SK-N-SH (cell line): ENCODE data around the gene PADI2. TPM values are rescaled to one million over a fixed set of nuclear protein-coding genes. Genes with fewer than 3 reads are reported as not detected.

Experiments
- CTCF ChIA-PET: fragments of 300-600, 350-600 bp; formaldehyde crosslinking; extraction: SDS; loops from one replicate; lab custom pipeline; 2021; lab: Yijun Ruan, JAX
- POLR2A ChIA-PET: fragments of 350-600 bp; sonication (Branson Sonifier 250); formaldehyde crosslinking; extraction: SDS; loops from one replicate; lab custom pipeline; 2020; ENCODE audit warnings: antibody characterized with exemption, inconsistent platforms; lab: Yijun Ruan, JAX
- DNase-seq: peaks from one replicate; pipeline ENCODE4 v3.0.0; 2012
- H2AFZ ChIP-seq: fragments of 200-600 bp; sonication (generic); 2 replicates; pipeline ENCODE4 v1.8.1; 2016; ENCODE audit warnings: antibody characterized with exemption, mild to moderate bottlenecking, low read depth
- H3F3A ChIP-seq: fragments of 200-600 bp; sonication (generic); replicated peaks from 2 replicates; pipeline ENCODE3; 2016; ENCODE audit warnings: antibody characterized with exemption, mild to moderate bottlenecking; ENCODE audit not compliant: insufficient read depth
- H3K27ac ChIP-seq, 2 experiments: fragments of 200-500 bp in 1 of 2; fragments of 200-600 bp in 1 of 2; sonication (Bioruptor generic) in 1 of 2; sonication (generic), shearing (Covaris generic) in 1 of 2; 2 replicates each; pipeline versions ENCODE4 v1.5.1 to v1.6.1; 2014 to 2016; ENCODE audit warnings: low read depth in 2 of 2, inconsistent platforms in 1 of 2, low read length in 1 of 2, mild to moderate bottlenecking in 1 of 2, mixed read lengths in 1 of 2
- H3K27me3 ChIP-seq: fragments of 200-600 bp; sonication (generic), shearing (Covaris generic); 2 replicates; pipeline ENCODE4 v1.6.1; 2016; ENCODE audit warnings: mixed run types; ENCODE audit not compliant: insufficient read depth
- H3K36me3 ChIP-seq, 2 experiments: fragments of 200-500 bp in 1 of 2; fragments of 200-600 bp in 1 of 2; sonication (Bioruptor generic) in 1 of 2; sonication (generic) in 1 of 2; replicated peaks in 1 of 2; 2 replicates each; pipeline versions ENCODE3 to v1.5.1; 2014 to 2016; ENCODE audit warnings: low read length in 1 of 2, mild to moderate bottlenecking in 1 of 2; ENCODE audit not compliant: insufficient read depth in 2 of 2, control insufficient read depth in 1 of 2
- H3K4me1 ChIP-seq, 2 experiments: fragments of 200-500 bp in 1 of 2; fragments of 200-600 bp in 1 of 2; sonication (Bioruptor generic) in 1 of 2; sonication (generic), shearing (Covaris generic) in 1 of 2; 2 replicates each; pipeline versions ENCODE4 v1.5.1 to v1.6.1; 2014 to 2016; ENCODE audit warnings: low read depth in 1 of 2, low read length in 1 of 2, mixed run types in 1 of 2; ENCODE audit not compliant: insufficient read depth in 2 of 2, control insufficient read depth in 1 of 2
- H3K4me2 ChIP-seq: fragments of 200-600 bp; sonication (generic), shearing (Covaris generic); 2 replicates; pipeline ENCODE4 v1.6.1; 2017; ENCODE audit warnings: mixed run types
- H3K4me3 ChIP-seq, 2 experiments: fragments of 200-500 bp in 1 of 2; fragments of 200-600 bp in 1 of 2; sonication (Bioruptor generic) in 1 of 2; sonication (generic), shearing (Covaris generic) in 1 of 2; 2 replicates each; pipeline versions ENCODE4 v1.5.1 to v1.8.1; 2014 to 2016; ENCODE audit warnings: low read depth in 2 of 2, inconsistent platforms in 1 of 2, low read length in 1 of 2, mild to moderate bottlenecking in 1 of 2, mixed read lengths in 1 of 2, moderate library complexity in 1 of 2
- H3K79me2 ChIP-seq: fragments of 200-600 bp; sonication (generic); 2 replicates; pipeline ENCODE4 v1.8.1; 2017; ENCODE audit warnings: mild to moderate bottlenecking; ENCODE audit not compliant: insufficient read depth
- H3K9ac ChIP-seq: fragments of 200-600 bp; sonication (generic); 2 replicates; pipeline ENCODE4 v1.6.1; 2017; ENCODE audit warnings: mixed run types
- H3K9me2 ChIP-seq: fragments of 200-600 bp; sonication (generic); 2 replicates; pipeline ENCODE4 v1.6.1; 2017; ENCODE audit warnings: mixed run types
- H3K9me3 ChIP-seq: fragments of 200-600 bp; sonication (generic); 2 replicates; pipeline ENCODE4 v1.6.1; 2017; ENCODE audit warnings: mixed run types, mild to moderate bottlenecking, moderate library complexity
- H4K20me1 ChIP-seq: fragments of 200-600 bp; sonication (generic); 2 replicates; pipeline ENCODE4 v1.6.1; 2017; ENCODE audit warnings: mild to moderate bottlenecking, mixed run types; ENCODE audit not compliant: insufficient read depth
- CTCF ChIP-seq: fragments of 200-600 bp; sonication (generic); IDR thresholded peaks from 2 replicates; pipeline ENCODE4 v1.6.1; 2017; ENCODE audit warnings: antibody characterized with exemption, mild to moderate bottlenecking, moderate library complexity
- EP300 ChIP-seq, 2 experiments: IDR thresholded peaks; 2 replicates each; pipeline versions ENCODE4 v1.4.0 to v1.6.1; 2012; ENCODE audit warnings: borderline replicate concordance in 1 of 2, low read depth in 1 of 2, low read length in 1 of 2
- FOXJ3 ChIP-seq: sonication (generic); formaldehyde crosslinking; IDR thresholded peaks from 2 replicates; pipeline ENCODE4 v1.5.1; 2020; ENCODE audit warnings: mild to moderate bottlenecking, missing genetic modification reagents
- FOXM1 ChIP-seq: IDR thresholded peaks from 2 replicates; pipeline ENCODE4 v1.4.0; 2012; ENCODE audit warnings: low read depth, mild to moderate bottlenecking
- MAX ChIP-seq: IDR thresholded peaks from 2 replicates; pipeline ENCODE4 v1.4.0; 2012; ENCODE audit warnings: low read depth
- PBX3 ChIP-seq: IDR thresholded peaks from 2 replicates; pipeline ENCODE4; 2012
- RCOR1 ChIP-seq: fragments of 150-350 bp; IDR thresholded peaks from 2 replicates; pipeline ENCODE4 v1.6.1; 2017; ENCODE audit warnings: antibody characterized with exemption, low read length
- REST ChIP-seq: IDR thresholded peaks from 2 replicates; pipeline ENCODE4 v1.6.1; 2012; ENCODE audit warnings: mild to moderate bottlenecking, low read depth, low read length, moderate library complexity
- RFX5 ChIP-seq: IDR thresholded peaks from 2 replicates; pipeline ENCODE4 v1.6.1; 2012; ENCODE audit warnings: mild to moderate bottlenecking, improper control_type of control experiment, low read length
- SIN3A ChIP-seq: IDR thresholded peaks from 2 replicates; pipeline ENCODE4 v1.6.1; 2012; ENCODE audit warnings: low read depth, mild to moderate bottlenecking, low read length, moderate library complexity, borderline replicate concordance
- SMC3 ChIP-seq: IDR thresholded peaks from 2 replicates; pipeline ENCODE4 v1.6.1; 2012; ENCODE audit warnings: low read depth, low read length, improper control_type of control experiment
- TAF1 ChIP-seq: IDR thresholded peaks from 2 replicates; pipeline ENCODE4 v1.6.1; 2012; ENCODE audit warnings: low read depth, mild to moderate bottlenecking, low read length, moderate library complexity, borderline replicate concordance
- WGBS: methylation state at CpG from one replicate; pipeline ENCODE4 v1.1.6; 2017; ENCODE audit warnings: low lambda C conversion rate; 5-methylcytosine and 5-hydroxymethylcytosine counted together
- polyA plus RNA-seq, 3 experiments: library from polyadenylated mRNA; depleted of rRNA; stranded (reverse); fragments of >200 nt; gene quantifications; 2 replicates each; pipeline ENCODE4 v1.2.3, GENCODE V29; 2012

PADI2 gene
- polyA plus RNA-seq, 1 of the 3 experiments (the other 2 are of a cell fraction): 0.58 TPM

- H3K4me3 ChIP-seq: no peak overlapping the region
- no peak overlapping the region for H2AFZ ChIP-seq
- H3K4me2 ChIP-seq: no peak overlapping the region
- peak overlapping the region in 1 of 2 experiments; percentile 29; a peak in 2 of 4 replicates for H3K27ac ChIP-seq
- DNase-seq: no peak
- H3K79me2 ChIP-seq: peaks cover 12% of the 10 kb centered on the region; the same call in 1 of the 2 replicates
- H3K9me2 ChIP-seq: no peaks in the 10 kb centered on the region
- TF ChIP-seq SMC3 (no peak), SIN3A (no peak), RFX5 (no peak), TAF1 (no peak), REST (no peak), FOXM1 (no peak), RCOR1 (no peak), EP300 (IDR thresholded peaks at IDR 0.05; ENCODE audit: borderline replicate concordance in 1 of 2, low read depth in 1 of 2, low read length in 1 of 2) (no peak), CTCF (no peak), MAX (no peak), FOXJ3 (CRISPR knock-in tag) (no peak), PBX3 (no peak)
- H3K27me3 ChIP-seq: no peaks in the 10 kb centered on the region
- H4K20me1 ChIP-seq: peaks cover 6% of the 10 kb centered on the region; the same call in 1 of the 2 replicates
- no peak overlapping the region for H3K9ac ChIP-seq
- H3F3A ChIP-seq: no peaks in the 10 kb centered on the region
- ChIA-PET POLR2A (interaction anchor here (0.8 kb wide), 2 partner anchors 55 to 66 kb away, joined by 3 read pairs; no protein-coding TSS in a partner anchor), CTCF (interaction anchor here (1.1 to 24.3 kb wide), 8 partner anchors 9 to 420 kb away, joined by 3 to 408 read pairs (median 6); no protein-coding TSS in a partner anchor)
- peaks cover 15 to 26% of the 10 kb centered on the region in 2 experiments for H3K36me3 ChIP-seq
- no peaks in the 10 kb centered on the region for H3K9me3 ChIP-seq
- 100% methylated on average over 1 of the region's 3 CpGs for WGBS
- peaks cover 0 to 20% of the 10 kb centered on the region in 2 experiments; a peak in 3 of 4 replicates for H3K4me1 ChIP-seq
These were observed 86.5 kb downstream of the PADI2 start for GRCh38 chr1:17032741-17033140.
